ENCODE data around the gene KIF17.

DNA sequence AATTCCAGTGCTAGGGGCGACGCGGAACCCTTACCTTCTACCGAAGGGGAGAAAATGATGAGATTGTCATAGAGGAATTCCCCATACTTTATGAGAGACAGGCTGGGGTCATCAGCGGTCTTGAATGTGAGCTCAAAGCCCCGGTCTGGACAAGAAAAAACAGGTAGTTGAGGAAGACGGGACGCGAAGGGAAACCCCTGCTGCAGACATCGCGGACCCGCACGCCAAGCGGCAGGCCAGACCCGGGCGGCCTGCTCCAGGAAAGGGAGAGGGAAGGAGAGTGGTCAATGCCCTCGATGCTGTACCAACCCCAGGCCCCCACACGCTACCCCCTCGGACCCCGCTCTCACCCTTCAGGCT, 57.0 kb downstream of the KIF17 start:
- TF ChIP-seq EZH2 (IDR thresholded peaks at IDR 0.05) (no peak), POLR2AphosphoS5 (IDR thresholded peaks at IDR 0.05; ENCODE audit: borderline replicate concordance, low read depth, low read length) (no peak)

Measured in SK-N-MC (cell line).